Fibroblast of villous mesenchyme (primary cell): ENCODE data around the gene ZGPAT. TPM values are rescaled to one million over a fixed set of nuclear protein-coding genes. Genes with fewer than 3 reads are reported as not detected.

Source experiments
- DNase-seq: peaks from one replicate; pipeline ENCODE4 v3.0.0-alpha.2; 2010; ENCODE audit warnings: low read depth
- H3K4me3 ChIP-seq: 2 replicates; pipeline ENCODE4 v1.5.1; 2011; ENCODE audit warnings: low read depth, mild to moderate bottlenecking, low read length
- total RNA-seq: library from RNA; depleted of rRNA; stranded (reverse); fragments of >200 nt; gene quantifications from 2 replicates; pipeline ENCODE4 v1.2.3, GENCODE V29; 2012
- TF ChIP-seq, protein P1 (sequence below): IDR thresholded peaks from 2 replicates; pipeline ENCODE4 v1.5.1; 2012; ENCODE audit warnings: low read depth, mild to moderate bottlenecking, low read length; ENCODE audit not compliant: insufficient read depth

ZGPAT gene
- total RNA-seq, 1 donor, result 19.4 TPM

DNA sequence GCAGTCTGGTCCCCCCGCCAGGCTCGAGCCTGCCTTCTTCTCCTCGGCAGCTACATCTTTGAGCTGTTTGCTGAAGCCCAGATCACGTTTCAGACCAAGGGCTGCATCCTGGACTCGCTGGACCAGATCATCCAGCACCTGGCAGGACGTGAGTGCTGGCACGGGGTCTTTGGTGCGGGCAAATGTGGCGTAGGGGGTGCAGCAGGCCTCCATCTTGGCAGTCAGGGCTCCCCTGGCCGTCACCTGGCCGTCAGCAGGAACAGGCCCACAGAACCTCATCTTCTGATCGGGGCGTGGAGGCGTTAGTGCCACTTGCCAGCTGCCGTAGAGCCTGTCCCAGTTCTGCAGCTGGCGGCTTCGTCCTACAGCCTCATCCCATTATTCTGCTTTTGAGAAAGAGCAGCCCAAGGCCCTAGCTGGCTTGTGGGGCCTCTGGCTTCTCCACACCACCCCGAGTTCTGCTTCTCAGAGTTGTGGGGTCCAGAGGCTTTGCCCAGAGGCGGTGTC lies 28.0 kb upstream of the ZGPAT start:
- TF ChIP-seq, protein P1, sequence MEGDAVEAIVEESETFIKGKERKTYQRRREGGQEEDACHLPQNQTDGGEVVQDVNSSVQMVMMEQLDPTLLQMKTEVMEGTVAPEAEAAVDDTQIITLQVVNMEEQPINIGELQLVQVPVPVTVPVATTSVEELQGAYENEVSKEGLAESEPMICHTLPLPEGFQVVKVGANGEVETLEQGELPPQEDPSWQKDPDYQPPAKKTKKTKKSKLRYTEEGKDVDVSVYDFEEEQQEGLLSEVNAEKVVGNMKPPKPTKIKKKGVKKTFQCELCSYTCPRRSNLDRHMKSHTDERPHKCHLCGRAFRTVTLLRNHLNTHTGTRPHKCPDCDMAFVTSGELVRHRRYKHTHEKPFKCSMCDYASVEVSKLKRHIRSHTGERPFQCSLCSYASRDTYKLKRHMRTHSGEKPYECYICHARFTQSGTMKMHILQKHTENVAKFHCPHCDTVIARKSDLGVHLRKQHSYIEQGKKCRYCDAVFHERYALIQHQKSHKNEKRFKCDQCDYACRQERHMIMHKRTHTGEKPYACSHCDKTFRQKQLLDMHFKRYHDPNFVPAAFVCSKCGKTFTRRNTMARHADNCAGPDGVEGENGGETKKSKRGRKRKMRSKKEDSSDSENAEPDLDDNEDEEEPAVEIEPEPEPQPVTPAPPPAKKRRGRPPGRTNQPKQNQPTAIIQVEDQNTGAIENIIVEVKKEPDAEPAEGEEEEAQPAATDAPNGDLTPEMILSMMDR, result no peak
- no peak for DNase-seq
- no peak overlapping the region for H3K4me3 ChIP-seq

GRCh38 chr20:63680427-63680826 lies 27.4 kb upstream of the ZGPAT start:
- no peak for DNase-seq
- no peak overlapping the region for H3K4me3 ChIP-seq
- TF ChIP-seq, protein P1, result no peak

- DNase-seq, result no peak
- TF ChIP-seq, protein P1, result no peak
- H3K4me3 ChIP-seq, result no peak overlapping the region
Measured at GRCh38 chr20:63680857-63681608, 26.8 kb upstream of the ZGPAT start.

DNA sequence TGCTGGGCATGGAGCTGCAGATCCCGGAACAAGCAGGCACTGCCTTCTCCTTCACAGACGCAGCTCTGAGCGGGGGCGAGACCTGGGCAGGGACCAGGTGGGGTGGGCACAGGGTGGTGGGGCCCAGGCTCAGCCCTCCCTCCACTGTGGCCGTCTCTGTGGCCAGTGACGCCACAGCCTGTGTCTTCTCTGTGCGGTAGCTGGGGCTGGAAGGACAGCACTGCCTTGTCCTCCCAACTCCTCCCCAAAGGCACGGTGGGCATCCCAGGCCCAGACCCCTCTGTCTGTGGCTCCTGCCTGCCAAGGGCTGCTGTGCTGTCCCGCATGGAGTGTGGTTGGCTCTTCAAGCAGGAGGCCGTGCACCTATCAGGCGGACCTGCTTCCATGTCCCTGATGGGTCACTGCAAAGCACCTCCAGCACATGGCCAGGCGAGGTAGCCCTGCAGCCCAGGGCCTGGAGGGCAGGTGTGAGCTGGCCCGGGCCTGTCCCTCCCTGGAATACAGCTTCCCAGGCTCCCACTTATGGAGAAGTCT lies 26.2 kb upstream of the ZGPAT start:
- no peak overlapping the region for H3K4me3 ChIP-seq
- TF ChIP-seq, protein P1, result no peak
- no peak for DNase-seq

DNA sequence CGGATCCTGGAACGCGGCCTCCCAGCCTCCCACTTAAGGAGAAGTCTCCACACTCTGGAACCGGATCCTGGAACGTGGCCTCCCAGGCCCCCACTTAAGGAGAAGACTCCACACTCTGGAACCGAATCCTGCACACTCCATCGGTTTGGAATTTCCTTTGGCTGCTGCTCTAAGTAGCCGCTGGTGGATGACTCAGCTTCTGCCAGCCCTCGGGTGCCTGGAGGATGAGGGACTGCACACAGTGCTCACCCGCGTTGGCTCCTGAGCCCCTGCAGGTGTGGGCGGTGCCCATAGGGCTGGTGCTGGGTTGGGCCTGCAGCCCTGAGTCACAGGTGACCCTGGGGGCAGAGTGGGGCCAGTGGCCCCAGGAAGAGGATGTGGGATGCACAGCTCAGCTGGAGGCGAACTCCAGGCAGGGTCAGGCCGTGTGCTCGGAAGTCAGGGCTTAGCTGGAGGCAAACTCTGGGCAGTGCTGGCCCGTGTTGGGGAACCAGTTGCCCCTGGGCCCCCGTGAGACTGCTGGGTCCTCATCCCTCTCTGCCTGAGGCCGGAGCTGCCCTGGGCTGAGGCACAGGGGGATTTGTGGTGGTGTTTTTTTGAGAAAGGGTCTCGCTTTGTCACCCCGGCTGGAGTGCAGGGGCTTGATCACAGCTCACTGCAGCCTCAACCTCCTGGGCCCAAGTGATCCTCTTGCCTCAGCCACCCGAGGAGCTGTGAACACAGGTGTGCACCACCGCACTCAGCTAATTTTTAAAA lies 25.3 kb upstream of the ZGPAT start:
- TF ChIP-seq, protein P1, result no peak
- no peak overlapping the region for H3K4me3 ChIP-seq
- peak; percentile 95 for DNase-seq

- DNase-seq, result no peak
- TF ChIP-seq, protein P1, result no peak
Measured at GRCh38 chr20:63685269-63686026, 22.4 kb upstream of the ZGPAT start.

More at GRCh38 chr20:63685269-63686026, 22.4 kb upstream of the ZGPAT start:
- no peak overlapping the region for H3K4me3 ChIP-seq
